Epithelial cell of proximal tubule (primary cell): Measurements from ENCODE around the gene ZDHHC11B. TPM values are rescaled to one million over a fixed set of nuclear protein-coding genes. Genes with fewer than 3 reads are reported as not detected.
A peak's percentile ranks its signal among the peaks of the same experiment; 100 is the strongest.
"Not testable (repeated sequence)": the region's sequence is repeated elsewhere in the genome, so short reads cannot be mapped to it uniquely, and the experiment has no call there.

Source experiments
- DNase-seq: peaks from one replicate; pipeline ENCODE4 v3.0.0-alpha.2; 2011; ENCODE audit warnings: low read depth
- H3K4me3 ChIP-seq: 2 replicates; pipeline ENCODE4 v1.5.1; 2011; ENCODE audit warnings: low read depth, mild to moderate bottlenecking, low read length
- CTCF ChIP-seq: conservative IDR thresholded peaks from 2 replicates; pipeline ENCODE4 v1.5.1; 2012; ENCODE audit warnings: low read depth, mild to moderate bottlenecking, low read length
- total RNA-seq: library from RNA; depleted of rRNA; stranded (reverse); fragments of >200 nt; gene quantifications from 2 replicates; pipeline ENCODE4 v1.2.3, GENCODE V29; 2015

The ZDHHC11B gene
- total RNA-seq, 1 donor from 2014 or later = not detected

- no peak overlapping the region for H3K4me3 ChIP-seq
- TF ChIP-seq CTCF = no peak
- no peak for DNase-seq
These were observed 16.9 kb upstream of the ZDHHC11B start for GRCh38 chr5:801472-801871.

- H3K4me3 ChIP-seq, DNase-seq: not testable (repeated sequence)
These were observed 16.5 kb upstream of the ZDHHC11B start for GRCh38 chr5:801055-801454.

- H3K4me3 ChIP-seq, DNase-seq: not testable (repeated sequence)
These were observed 14.1 kb upstream of the ZDHHC11B start for GRCh38 chr5:798505-799138.

GRCh38 chr5:797986-798385 lies 13.5 kb upstream of the ZDHHC11B start:
- not testable (repeated sequence) for H3K4me3 ChIP-seq, DNase-seq

GRCh38 chr5:795873-796272 lies 11.3 kb upstream of the ZDHHC11B start:
- not testable (repeated sequence) for H3K4me3 ChIP-seq, DNase-seq

- H3K4me3 ChIP-seq, DNase-seq: not testable (repeated sequence)
These were observed 10.4 kb upstream of the ZDHHC11B start for GRCh38 chr5:794948-795347.

- not testable (repeated sequence) for DNase-seq, H3K4me3 ChIP-seq
These were observed 4.2 kb upstream of the ZDHHC11B start for GRCh38 chr5:788703-789102.

- H3K4me3 ChIP-seq, DNase-seq: not testable (repeated sequence)
These were observed 3.3 kb upstream of the ZDHHC11B start for GRCh38 chr5:787857-788233.

GRCh38 chr5:787224-787856 lies 2.8 kb upstream of the ZDHHC11B start:
- DNase-seq, H3K4me3 ChIP-seq: not testable (repeated sequence)

GRCh38 chr5:785181-785705 lies 714 bp upstream of the ZDHHC11B start:
- DNase-seq = not testable (repeated sequence)
- H3K4me3 ChIP-seq = peak overlapping the region; percentile 56

- not testable (repeated sequence) for DNase-seq
- peak overlapping the region; percentile 42 for H3K4me3 ChIP-seq
These were observed 575 bp downstream of the ZDHHC11B start for GRCh38 chr5:783881-784427.

GRCh38 chr5:783049-783802 lies 1.3 kb downstream of the ZDHHC11B start:
- not testable (repeated sequence) for DNase-seq, H3K4me3 ChIP-seq

- not testable (repeated sequence) for H3K4me3 ChIP-seq, DNase-seq
These were observed 2.2 kb downstream of the ZDHHC11B start for GRCh38 chr5:782356-782755.

GRCh38 chr5:780571-780970 lies 4.0 kb downstream of the ZDHHC11B start:
- H3K4me3 ChIP-seq, DNase-seq: not testable (repeated sequence)

- not testable (repeated sequence) for H3K4me3 ChIP-seq
These were observed 5.6 kb downstream of the ZDHHC11B start for GRCh38 chr5:778967-779366.

GRCh38 chr5:778421-778820 lies 6.1 kb downstream of the ZDHHC11B start:
- not testable (repeated sequence) for DNase-seq, H3K4me3 ChIP-seq

More at GRCh38 chr5:778967-779366, 5.6 kb downstream of the ZDHHC11B start:
- not testable (repeated sequence) for DNase-seq
